ENCODE measurements around the gene DIDO1. TPM values are rescaled to one million over a fixed set of nuclear protein-coding genes. Genes with fewer than 3 reads are reported as not detected.

DIDO1 gene
- total and polyA plus RNA-seq, 2 of the 13 experiments (the other 11 are each of a cell fraction or from before 2014, with no cell fraction given): 75.0 to 75.1 TPM

DNA sequence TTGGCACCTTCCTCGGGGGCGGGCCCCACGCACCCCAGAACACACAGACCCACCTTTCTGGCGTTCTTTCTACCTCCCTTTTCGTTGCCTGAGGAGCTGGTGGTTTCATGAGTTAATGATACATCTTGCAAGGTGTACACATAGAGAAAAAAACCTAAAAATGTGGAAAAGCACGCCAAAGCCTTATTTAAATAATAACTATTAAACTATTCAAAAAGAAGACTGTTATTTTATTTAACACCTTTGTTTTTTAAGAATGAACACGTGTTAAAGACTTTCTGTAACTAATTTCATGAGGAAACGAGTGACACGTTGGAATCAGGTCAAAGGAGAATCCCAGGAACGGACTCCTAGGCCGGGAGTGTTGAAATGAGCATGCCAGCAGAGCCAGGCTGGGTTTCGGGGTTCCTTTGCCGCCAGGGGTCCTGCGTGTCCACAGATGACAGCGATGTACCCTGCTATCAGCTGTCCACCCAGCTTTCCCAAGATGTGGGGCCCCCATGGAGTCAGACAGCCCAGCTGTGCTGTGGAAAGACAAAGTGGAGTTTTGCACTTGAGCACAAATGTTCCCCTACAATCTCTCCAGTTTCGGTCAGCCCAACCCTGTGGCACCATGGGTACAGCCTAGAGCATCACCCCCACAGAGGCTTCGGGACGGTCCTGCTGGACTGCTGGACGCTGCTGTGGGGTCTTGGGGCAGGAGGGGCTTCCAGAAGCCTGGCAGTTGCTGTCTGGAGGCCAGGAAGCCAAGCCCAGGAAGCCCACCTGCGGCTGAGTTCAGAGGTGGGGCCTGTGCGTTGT lies 42.3 kb upstream of the DIDO1 start (continued):
- TF ChIP-seq, protein P1, sequence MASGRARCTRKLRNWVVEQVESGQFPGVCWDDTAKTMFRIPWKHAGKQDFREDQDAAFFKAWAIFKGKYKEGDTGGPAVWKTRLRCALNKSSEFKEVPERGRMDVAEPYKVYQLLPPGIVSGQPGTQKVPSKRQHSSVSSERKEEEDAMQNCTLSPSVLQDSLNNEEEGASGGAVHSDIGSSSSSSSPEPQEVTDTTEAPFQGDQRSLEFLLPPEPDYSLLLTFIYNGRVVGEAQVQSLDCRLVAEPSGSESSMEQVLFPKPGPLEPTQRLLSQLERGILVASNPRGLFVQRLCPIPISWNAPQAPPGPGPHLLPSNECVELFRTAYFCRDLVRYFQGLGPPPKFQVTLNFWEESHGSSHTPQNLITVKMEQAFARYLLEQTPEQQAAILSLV (CRISPR knock-in tag; IDR thresholded peaks at IDR 0.05; ENCODE audit: borderline replicate concordance): 0 out of 2 replicates have a peak, but pooled peaks have one; percentile 9
- TF ChIP-seq ZNF577 (CRISPR knock-in tag; IDR thresholded peaks at IDR 0.05; ENCODE audit: borderline replicate concordance, low read depth): no peak
- TF ChIP-seq MAFF (IDR thresholded peaks at IDR 0.05; ENCODE audit: low read depth, low read length): no peak
- peak; percentile 61; the same call in 1 of the 2 replicates for TF ChIP-seq ZNF773 (CRISPR knock-in tag; IDR thresholded peaks at IDR 0.05; ENCODE audit: borderline replicate concordance)
- no peak; the same call in 1 of the 2 replicates for TF ChIP-seq SIX4 (CRISPR knock-in tag; IDR thresholded peaks at IDR 0.05)
- TF ChIP-seq ZNF207 (IDR thresholded peaks at IDR 0.05; ENCODE audit: borderline replicate concordance): no peak
- TF ChIP-seq, protein P2, sequence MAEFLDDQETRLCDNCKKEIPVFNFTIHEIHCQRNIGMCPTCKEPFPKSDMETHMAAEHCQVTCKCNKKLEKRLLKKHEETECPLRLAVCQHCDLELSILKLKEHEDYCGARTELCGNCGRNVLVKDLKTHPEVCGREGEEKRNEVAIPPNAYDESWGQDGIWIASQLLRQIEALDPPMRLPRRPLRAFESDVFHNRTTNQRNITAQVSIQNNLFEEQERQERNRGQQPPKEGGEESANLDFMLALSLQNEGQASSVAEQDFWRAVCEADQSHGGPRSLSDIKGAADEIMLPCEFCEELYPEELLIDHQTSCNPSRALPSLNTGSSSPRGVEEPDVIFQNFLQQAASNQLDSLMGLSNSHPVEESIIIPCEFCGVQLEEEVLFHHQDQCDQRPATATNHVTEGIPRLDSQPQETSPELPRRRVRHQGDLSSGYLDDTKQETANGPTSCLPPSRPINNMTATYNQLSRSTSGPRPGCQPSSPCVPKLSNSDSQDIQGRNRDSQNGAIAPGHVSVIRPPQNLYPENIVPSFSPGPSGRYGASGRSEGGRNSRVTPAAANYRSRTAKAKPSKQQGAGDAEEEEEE (CRISPR knock-in tag; IDR thresholded peaks at IDR 0.05; ENCODE audit: borderline replicate concordance): no peak
- TF ChIP-seq HOXA7 (CRISPR knock-in tag; IDR thresholded peaks at IDR 0.05): peak; percentile 72; the same call in 1 of the 2 replicates
- TF ChIP-seq ZNF503 (CRISPR knock-in tag; IDR thresholded peaks at IDR 0.05): 0 out of 2 replicates have a peak, but pooled peaks have one; percentile 25
- TF ChIP-seq ATF7-NPFF (CRISPR knock-in tag; IDR thresholded peaks at IDR 0.05; ENCODE audit: low read depth): peak; percentile 52; the same call in 1 of the 2 replicates
- peak; percentile 93 for TF ChIP-seq POLR2G (IDR thresholded peaks at IDR 0.05; ENCODE audit: low read depth, low read length)
- peak; percentile 36 for TF ChIP-seq ZEB1 (IDR thresholded peaks at IDR 0.05; ENCODE audit: insufficient replicate concordance, low read depth)
- no peak for TF ChIP-seq SNRNP70 (IDR thresholded peaks at IDR 0.05; ENCODE audit: low read depth, low read length)
- no peak for TF ChIP-seq XBP1 (CRISPR knock-in tag; IDR thresholded peaks at IDR 0.05)
- TF ChIP-seq HIC2 (CRISPR knock-in tag; IDR thresholded peaks at IDR 0.05; ENCODE audit: low read depth): 0 out of 2 replicates have a peak, but pooled peaks have one; percentile 31
- no peak for TF ChIP-seq WIZ (CRISPR knock-in tag; IDR thresholded peaks at IDR 0.05)
- TF ChIP-seq ZNF414 (CRISPR knock-in tag; IDR thresholded peaks at IDR 0.05): no peak
- no peak for TF ChIP-seq RFX3 (CRISPR knock-in tag; IDR thresholded peaks at IDR 0.05)
- TF ChIP-seq, protein P3, sequence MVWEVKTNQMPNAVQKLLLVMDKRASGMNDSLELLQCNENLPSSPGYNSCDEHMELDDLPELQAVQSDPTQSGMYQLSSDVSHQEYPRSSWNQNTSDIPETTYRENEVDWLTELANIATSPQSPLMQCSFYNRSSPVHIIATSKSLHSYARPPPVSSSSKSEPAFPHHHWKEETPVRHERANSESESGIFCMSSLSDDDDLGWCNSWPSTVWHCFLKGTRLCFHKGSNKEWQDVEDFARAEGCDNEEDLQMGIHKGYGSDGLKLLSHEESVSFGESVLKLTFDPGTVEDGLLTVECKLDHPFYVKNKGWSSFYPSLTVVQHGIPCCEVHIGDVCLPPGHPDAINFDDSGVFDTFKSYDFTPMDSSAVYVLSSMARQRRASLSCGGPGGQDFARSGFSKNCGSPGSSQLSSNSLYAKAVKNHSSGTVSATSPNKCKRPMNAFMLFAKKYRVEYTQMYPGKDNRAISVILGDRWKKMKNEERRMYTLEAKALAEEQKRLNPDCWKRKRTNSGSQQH (CRISPR knock-in tag; IDR thresholded peaks at IDR 0.05; ENCODE audit: low read depth): no peak
- no peak for TF ChIP-seq MBNL3 (CRISPR knock-in tag; conservative IDR thresholded peaks at IDR 0.05)

Measured in HepG2 (cell line).